ENCODE measurements around the gene SPATA16. TPM values are rescaled to one million over a fixed set of nuclear protein-coding genes. Genes with fewer than 3 reads are reported as not detected.

SPATA16 gene
- total and polyA plus RNA-seq, 2 donors (not counting 1 experiment from before 2014, with no cell fraction given), result not detected

DNA sequence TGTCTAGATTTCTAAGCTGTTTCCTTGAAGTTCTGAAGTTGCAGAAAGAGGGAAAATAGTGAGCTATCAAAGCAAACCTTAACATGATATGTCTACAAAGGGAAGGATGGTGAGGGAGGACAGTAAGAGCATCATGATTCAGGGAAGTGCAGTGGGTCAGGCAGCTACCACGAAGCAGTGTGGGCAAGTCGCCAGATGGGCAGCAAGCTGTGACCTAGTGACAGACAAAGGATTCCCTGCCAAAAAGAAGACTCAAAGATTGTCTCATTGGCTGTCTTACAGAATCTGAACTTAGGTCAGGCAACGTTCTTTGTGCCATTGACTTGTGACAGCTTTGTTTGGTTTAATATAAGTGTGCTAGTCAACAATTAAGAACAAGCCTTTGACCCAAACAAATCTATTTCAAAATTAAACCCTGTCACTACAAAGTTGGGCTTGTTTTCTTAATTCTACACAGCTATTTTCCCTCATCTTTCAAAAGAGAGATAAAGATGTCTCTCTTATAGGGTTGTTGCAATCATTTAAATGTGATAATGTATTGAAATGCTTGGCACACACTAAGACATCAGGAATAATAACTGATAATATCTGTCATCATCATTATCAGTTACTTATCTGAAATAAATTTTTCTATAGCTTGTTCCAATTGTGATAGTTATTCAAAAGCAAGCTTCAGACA is 237.3 kb downstream of the SPATA16 start:
- Mint-ChIP-seq H3K4me3 (no peak overlapping the region), H3K27ac (no peak overlapping the region), H3K27me3 (peaks cover 6% of the 10 kb centered on the region), H3K9me3 (ENCODE audit: insufficient read depth) (no peaks in the 10 kb centered on the region), H3K4me1 (no peaks in the 10 kb centered on the region)
- TF ChIP-seq EZH2 (IDR thresholded peaks at IDR 0.05; ENCODE audit: borderline replicate concordance, insufficient read depth, low read depth, low read length, poor library complexity, severe bottlenecking), result no peak
- TF ChIP-seq, protein P1, sequence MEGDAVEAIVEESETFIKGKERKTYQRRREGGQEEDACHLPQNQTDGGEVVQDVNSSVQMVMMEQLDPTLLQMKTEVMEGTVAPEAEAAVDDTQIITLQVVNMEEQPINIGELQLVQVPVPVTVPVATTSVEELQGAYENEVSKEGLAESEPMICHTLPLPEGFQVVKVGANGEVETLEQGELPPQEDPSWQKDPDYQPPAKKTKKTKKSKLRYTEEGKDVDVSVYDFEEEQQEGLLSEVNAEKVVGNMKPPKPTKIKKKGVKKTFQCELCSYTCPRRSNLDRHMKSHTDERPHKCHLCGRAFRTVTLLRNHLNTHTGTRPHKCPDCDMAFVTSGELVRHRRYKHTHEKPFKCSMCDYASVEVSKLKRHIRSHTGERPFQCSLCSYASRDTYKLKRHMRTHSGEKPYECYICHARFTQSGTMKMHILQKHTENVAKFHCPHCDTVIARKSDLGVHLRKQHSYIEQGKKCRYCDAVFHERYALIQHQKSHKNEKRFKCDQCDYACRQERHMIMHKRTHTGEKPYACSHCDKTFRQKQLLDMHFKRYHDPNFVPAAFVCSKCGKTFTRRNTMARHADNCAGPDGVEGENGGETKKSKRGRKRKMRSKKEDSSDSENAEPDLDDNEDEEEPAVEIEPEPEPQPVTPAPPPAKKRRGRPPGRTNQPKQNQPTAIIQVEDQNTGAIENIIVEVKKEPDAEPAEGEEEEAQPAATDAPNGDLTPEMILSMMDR (IDR thresholded peaks at IDR 0.05), result no peak
- Histone ChIP-seq H3K4me1 (ENCODE audit: control insufficient read depth in 2 of 2, insufficient read depth in 2 of 2, low read length in 2 of 2) (no peaks in the 10 kb centered on the region), H3K36me3 (replicated peaks in 1 of 2; ENCODE audit: control extremely low read depth in 1 of 2, control insufficient read depth in 1 of 2, extremely low read depth in 1 of 2, insufficient read depth in 2 of 2, low read length in 1 of 2) (no peaks in the 10 kb centered on the region), H2AFZ (ENCODE audit: insufficient read depth, low read depth, low read length, poor library complexity, severe bottlenecking) (no peak overlapping the region), H3K4me3 (ENCODE audit: control extremely low read depth in 1 of 5, extremely low read depth in 1 of 5, insufficient read depth in 1 of 5, low read depth in 2 of 5, low read length in 4 of 5) (no peak overlapping the region), H3K79me2 (ENCODE audit: control insufficient read depth, insufficient read depth, low read length) (no peaks in the 10 kb centered on the region), H4K20me1 (ENCODE audit: control insufficient read depth, insufficient read depth, low read length, poor library complexity, severe bottlenecking) (no peaks in the 10 kb centered on the region), H3K9ac (ENCODE audit: low read length) (no peak overlapping the region), H3K4me2 (replicated peaks; ENCODE audit: low read depth, low read length, poor library complexity, severe bottlenecking) (no peak overlapping the region), H3K9me3 (ENCODE audit: control extremely low read depth in 1 of 3, control insufficient read depth in 2 of 3, insufficient read depth in 1 of 3, low read length in 2 of 3) (no peaks in the 10 kb centered on the region), H3K27ac (ENCODE audit: low read length in 2 of 2) (no peak overlapping the region), H3K27me3 (replicated peaks in 1 of 4; ENCODE audit: control extremely low read depth in 1 of 4, control insufficient read depth in 3 of 4, insufficient read depth in 4 of 4, low read length in 3 of 4) (no peaks in the 10 kb centered on the region)
- 76% methylated on average over 2 of the region's 3 CpGs for WGBS (ENCODE audit: insufficient coverage)
- POLR2A ChIA-PET, result no interaction called here
- ATAC-seq (ENCODE audit: low read depth), result no peak
- CTCF ChIA-PET, result no interaction called here
- DNase-seq, result no peak
- intact Hi-C loops (cut with micrococcal nuclease), result no loop called here

DNA sequence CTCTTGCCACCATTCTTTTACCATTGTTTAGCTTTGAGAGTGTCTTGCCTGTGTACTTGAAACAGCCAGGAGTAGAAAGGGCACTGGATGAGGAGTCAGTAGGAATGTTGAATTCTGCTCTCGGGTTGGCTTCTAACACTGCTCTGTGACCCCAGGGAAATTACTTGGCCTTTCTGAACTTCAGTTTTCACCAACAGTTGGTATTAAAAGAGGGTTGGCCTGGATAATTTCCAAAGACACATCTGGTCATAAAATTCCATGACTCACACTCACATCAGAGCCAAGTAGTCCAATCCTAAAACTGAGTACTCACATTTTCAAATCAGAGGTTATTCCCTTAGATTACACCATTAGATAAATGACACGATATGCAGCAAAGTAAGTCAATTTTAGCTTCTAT is 248.9 kb downstream of the SPATA16 start:
- TF ChIP-seq EZH2 (IDR thresholded peaks at IDR 0.05; ENCODE audit: borderline replicate concordance, insufficient read depth, low read depth, low read length, poor library complexity, severe bottlenecking), result no peak
- TF ChIP-seq, protein P1 (IDR thresholded peaks at IDR 0.05), result no peak
- H3K79me2 ChIP-seq (ENCODE audit: control insufficient read depth, insufficient read depth, low read length), result no peaks in the 10 kb centered on the region
- H3K4me3 ChIP-seq (ENCODE audit: control extremely low read depth in 1 of 5, extremely low read depth in 1 of 5, insufficient read depth in 1 of 5, low read depth in 2 of 5, low read length in 4 of 5), result no peak overlapping the region
- ChIA-PET POLR2A (no interaction called here), CTCF (no interaction called here)
- no peak overlapping the region for H3K27ac ChIP-seq (ENCODE audit: low read length in 2 of 2)
- no peak for DNase-seq
- intact Hi-C loops (cut with micrococcal nuclease), result no loop called here
- Mint-ChIP-seq H3K4me1 (no peaks in the 10 kb centered on the region), H3K4me3 (no peak overlapping the region), H3K9me3 (ENCODE audit: insufficient read depth) (no peaks in the 10 kb centered on the region), H3K27ac (no peak overlapping the region), H3K27me3 (no peaks in the 10 kb centered on the region)
- H3K4me1 ChIP-seq (ENCODE audit: control insufficient read depth in 2 of 2, insufficient read depth in 2 of 2, low read length in 2 of 2), result no peaks in the 10 kb centered on the region
- no peak overlapping the region for H3K4me2 ChIP-seq (replicated peaks; ENCODE audit: low read depth, low read length, poor library complexity, severe bottlenecking)
- ATAC-seq (ENCODE audit: low read depth), result no peak
- no CpG with 5 or more reads among the region's 2 CpGs for WGBS (ENCODE audit: insufficient coverage)
- H2AFZ ChIP-seq (ENCODE audit: insufficient read depth, low read depth, low read length, poor library complexity, severe bottlenecking), result no peak overlapping the region
- H3K36me3 ChIP-seq (replicated peaks in 1 of 2; ENCODE audit: control extremely low read depth in 1 of 2, control insufficient read depth in 1 of 2, extremely low read depth in 1 of 2, insufficient read depth in 2 of 2, low read length in 1 of 2), result no peaks in the 10 kb centered on the region
- no peak overlapping the region for H3K9ac ChIP-seq (ENCODE audit: low read length)
- no peaks in the 10 kb centered on the region for H4K20me1 ChIP-seq (ENCODE audit: control insufficient read depth, insufficient read depth, low read length, poor library complexity, severe bottlenecking)
- H3K9me3 ChIP-seq (ENCODE audit: control extremely low read depth in 1 of 3, control insufficient read depth in 2 of 3, insufficient read depth in 1 of 3, low read length in 2 of 3), result no peaks in the 10 kb centered on the region
- H3K27me3 ChIP-seq (replicated peaks in 1 of 4; ENCODE audit: control extremely low read depth in 1 of 4, control insufficient read depth in 3 of 4, insufficient read depth in 4 of 4, low read length in 3 of 4), result no peaks in the 10 kb centered on the region

Measured in B cell (primary cell).